Renal pelvis (tissue), 4 donors: ENCODE results near the gene HDGFL2. TPM values are rescaled to one million over a fixed set of nuclear protein-coding genes. Genes with fewer than 3 reads are reported as not detected.

Source experiments
- DNase-seq: peaks from one replicate; pipeline ENCODE4 v3.0.0-alpha.2; 2013
- polyA plus RNA-seq, 3 donors: library from polyadenylated mRNA; unstranded; fragments of 120-200 nt; gene quantifications; one replicate each; pipeline ENCODE4 v1.2.1, GENCODE V29; 2013; ENCODE audit not compliant: insufficient read length in 3 of 3

Gene HDGFL2
- polyA plus RNA-seq, 3 donors: 89.2 to 106 (median 90.7) TPM

GRCh38 chr19:4456843-4457653 lies 15.0 kb upstream of the HDGFL2 start:
- peak; percentile 65 for DNase-seq

GRCh38 chr19:4457654-4458395 lies 14.3 kb upstream of the HDGFL2 start, which contains the start of gene UBXN6:
Gene UBXN6 (minus strand): TSS chr19:4457794. CDS start chr19:4457697, 97 bp downstream.
- DNase-seq: peak; percentile 97

- no peak for DNase-seq
These were observed 7.1 kb upstream of the HDGFL2 start for GRCh38 chr19:4464815-4465581.

GRCh38 chr19:4467835-4468234 lies 4.3 kb upstream of the HDGFL2 start:
- DNase-seq: no peak

- peak; percentile 100 for DNase-seq
These were observed 509 bp upstream of the HDGFL2 start for GRCh38 chr19:4471403-4472173.

GRCh38 chr19:4473011-4473762 lies 1.1 kb downstream of the HDGFL2 start:
- DNase-seq: no peak

- no peak for DNase-seq
These were observed 1.8 kb downstream of the HDGFL2 start for GRCh38 chr19:4473763-4474513.

- peak; percentile 65 for DNase-seq
These were observed 2.5 kb downstream of the HDGFL2 start for GRCh38 chr19:4474514-4475022.

- DNase-seq: no peak
These were observed 5.1 kb downstream of the HDGFL2 start for GRCh38 chr19:4477034-4477801.

- DNase-seq: no peak
These were observed 10.7 kb downstream of the HDGFL2 start for GRCh38 chr19:4482721-4483364.

- DNase-seq: no peak
These were observed 11.3 kb downstream of the HDGFL2 start for GRCh38 chr19:4483385-4483784.

GRCh38 chr19:4487572-4487971 lies 15.5 kb downstream of the HDGFL2 start:
- no peak for DNase-seq

GRCh38 chr19:4488496-4488895 lies 16.4 kb downstream of the HDGFL2 start:
- no peak for DNase-seq

- DNase-seq: no peak
These were observed 19.3 kb downstream of the HDGFL2 start for GRCh38 chr19:4491446-4491845.

- DNase-seq: no peak
These were observed 20.4 kb downstream of the HDGFL2 start for GRCh38 chr19:4492337-4493103.

GRCh38 chr19:4493104-4493928 lies 21.2 kb downstream of the HDGFL2 start:
- DNase-seq: no peak
